IMR-90 (cell line): Measurements from ENCODE around the gene CBR4. TPM values are rescaled to one million over a fixed set of nuclear protein-coding genes. Genes with fewer than 3 reads are reported as not detected.

ENCODE experiments used
- ATAC-seq: fragments of 200-7000 bp; cut with Tn5 transposase; 2 replicates; pipeline ENCODE4 v1.9.1; 2020; ENCODE audit warnings: low read depth, mild to moderate bottlenecking, moderate library complexity
- BruUV-seq: library from RNA; stranded (reverse); fragments of 400-500 nt; replicated peaks from 2 replicates; lab custom pipeline; 2021; lab: Mats Ljungman, UMichigan
- CTCF ChIA-PET: fragments of 300-600 bp; formaldehyde crosslinking; extraction: SDS; loops from one replicate; lab custom pipeline; 2021; ENCODE audit warnings: antibody characterized with exemption; lab: Yijun Ruan, JAX
- POLR2A ChIA-PET: fragments of 300-600 bp; sonication (Branson Sonifier 250); formaldehyde crosslinking; loops from one replicate; lab custom pipeline; 2022; ENCODE audit warnings: antibody characterized with exemption; ENCODE audit not compliant: unreplicated experiment; lab: Charles Lee
- DNase-seq: peaks from one replicate; pipeline ENCODE4 v3.0.0; 2013
- H2AFZ ChIP-seq: replicated peaks from 2 replicates; pipeline ENCODE3; 2013; ENCODE audit warnings: low read length, mild to moderate bottlenecking; ENCODE audit not compliant: poor library complexity
- H2AK5ac ChIP-seq: 2 replicates; pipeline ENCODE4 v1.6.1; 2013; ENCODE audit warnings: low read depth, low read length, inconsistent platforms
- H2AK9ac ChIP-seq: replicated peaks from 2 replicates; pipeline ENCODE3; 2013; ENCODE audit warnings: mild to moderate bottlenecking, low read depth, low read length, moderate library complexity; ENCODE audit not compliant: poor library complexity
- H2BK120ac ChIP-seq: 2 replicates; pipeline ENCODE4 v1.6.1; 2013; ENCODE audit warnings: low read depth, low read length, inconsistent platforms
- H2BK15ac ChIP-seq: 3 replicates; pipeline ENCODE4 v1.6.1; 2013; ENCODE audit warnings: low read depth, low read length, inconsistent platforms
- H2BK20ac ChIP-seq: 2 replicates; pipeline ENCODE4 v1.6.1; 2013; ENCODE audit warnings: low read depth, mild to moderate bottlenecking, inconsistent platforms, low read length, moderate library complexity
- H2BK5ac ChIP-seq: 2 replicates; pipeline ENCODE4 v1.6.1; 2013; ENCODE audit warnings: mild to moderate bottlenecking, low read depth, low read length, inconsistent platforms; ENCODE audit not compliant: poor library complexity, severe bottlenecking
- H3K14ac ChIP-seq: replicated peaks from 2 replicates; pipeline ENCODE4 v1.6.1; 2013; ENCODE audit warnings: low read depth, low read length, inconsistent platforms
- H3K18ac ChIP-seq: 2 replicates; pipeline ENCODE4 v1.6.1; 2013; ENCODE audit warnings: low read depth, low read length, control low read depth
- H3K23ac ChIP-seq: 2 replicates; pipeline ENCODE4 v1.6.1; 2013; ENCODE audit warnings: low read depth, low read length, inconsistent platforms
- H3K27ac ChIP-seq: 2 replicates; pipeline ENCODE4 v1.5.1; 2013; ENCODE audit warnings: mild to moderate bottlenecking, control low read depth, low read length; ENCODE audit not compliant: insufficient read depth
- H3K27me3 ChIP-seq: 2 replicates; pipeline ENCODE4 v1.6.1; 2013; ENCODE audit warnings: low read length; ENCODE audit not compliant: control insufficient read depth, insufficient read depth
- H3K36me3 ChIP-seq: 2 replicates; pipeline ENCODE4 v1.6.1; 2013; ENCODE audit warnings: low read length, mixed read lengths; ENCODE audit not compliant: control insufficient read depth, insufficient read depth
- H3K4ac ChIP-seq: 2 replicates; pipeline ENCODE4 v1.6.1; 2013; ENCODE audit warnings: low read depth, low read length, inconsistent platforms
- H3K4me1 ChIP-seq: 2 replicates; pipeline ENCODE4 v1.6.1; 2013; ENCODE audit warnings: low read length, mixed read lengths; ENCODE audit not compliant: control insufficient read depth, insufficient read depth
- H3K4me2 ChIP-seq: 2 replicates; pipeline ENCODE4 v1.6.1; 2013; ENCODE audit warnings: low read depth, mild to moderate bottlenecking, control low read depth, low read length, moderate library complexity
- H3K4me3 ChIP-seq: 2 replicates; pipeline ENCODE4 v1.5.1; 2013; ENCODE audit warnings: low read depth, mild to moderate bottlenecking, control low read depth, low read length, moderate library complexity; ENCODE audit not compliant: insufficient read depth
- H3K56ac ChIP-seq: 2 replicates; pipeline ENCODE4 v1.6.1; 2013; ENCODE audit warnings: low read length, inconsistent platforms; ENCODE audit not compliant: insufficient read depth; ENCODE audit errors: extremely low read depth
- H3K79me1 ChIP-seq, 2 experiments: 2 replicates each; pipeline ENCODE4 v1.6.1; 2013; ENCODE audit warnings: low read length in 2 of 2, inconsistent platforms in 1 of 2, low read depth in 1 of 2
- H3K9ac ChIP-seq: 2 replicates; pipeline ENCODE4 v1.6.1; 2013; ENCODE audit warnings: low read depth, low read length, control low read depth
- H3K9me1 ChIP-seq: 2 replicates; pipeline ENCODE4 v1.6.1; 2013; ENCODE audit warnings: low read length, inconsistent platforms; ENCODE audit not compliant: insufficient read depth
- H3K9me3 ChIP-seq: 2 replicates; pipeline ENCODE4 v1.6.1; 2013; ENCODE audit warnings: low read length; ENCODE audit not compliant: control insufficient read depth, insufficient read depth
- H4K20me1 ChIP-seq: 2 replicates; pipeline ENCODE4 v1.6.1; 2013; ENCODE audit warnings: low read length, inconsistent platforms; ENCODE audit not compliant: insufficient read depth
- H4K5ac ChIP-seq: 2 replicates; pipeline ENCODE4 v1.6.1; 2013; ENCODE audit warnings: mild to moderate bottlenecking, low read depth, low read length, control low read depth
- H4K8ac ChIP-seq, 2 experiments: 2 replicates each; pipeline ENCODE4 v1.6.1; 2013; ENCODE audit warnings: low read depth in 2 of 2, low read length in 2 of 2, control low read depth in 1 of 2, inconsistent platforms in 1 of 2
- H4K91ac ChIP-seq: 2 replicates; pipeline ENCODE4 v1.6.1; 2013; ENCODE audit warnings: low read depth, low read length, inconsistent platforms; ENCODE audit not compliant: insufficient read depth
- BHLHE40 ChIP-seq: fragments of 150-350 bp; IDR thresholded peaks from 2 replicates; pipeline ENCODE4 v1.6.1; 2016; ENCODE audit warnings: mild to moderate bottlenecking, low read depth, low read length
- CEBPB ChIP-seq: IDR thresholded peaks from 2 replicates; pipeline ENCODE4 v1.6.1; 2012; ENCODE audit warnings: low read depth, low read length, improper control_type of control experiment
- CHD1 ChIP-seq: IDR thresholded peaks from 2 replicates; pipeline ENCODE4 v1.6.1; 2012; ENCODE audit warnings: low read depth, low read length, improper control_type of control experiment
- CTCF ChIP-seq: conservative IDR thresholded peaks from 2 replicates; pipeline ENCODE4 v1.5.1; 2012; ENCODE audit warnings: mild to moderate bottlenecking, low read depth, low read length, improper control_type of control experiment
- ELK1 ChIP-seq: fragments of 150-350 bp; IDR thresholded peaks from 2 replicates; pipeline ENCODE4 v1.6.1; 2016; ENCODE audit warnings: low read depth, mild to moderate bottlenecking, low read length, moderate library complexity, borderline replicate concordance
- FOS ChIP-seq: fragments of 150-350 bp; IDR thresholded peaks from 2 replicates; pipeline ENCODE4 v1.6.1; 2016; ENCODE audit warnings: low read depth, low read length
- MAFK ChIP-seq: IDR thresholded peaks from 2 replicates; pipeline ENCODE4 v1.6.1; 2012; ENCODE audit warnings: low read depth, low read length, improper control_type of control experiment
- MAZ ChIP-seq: IDR thresholded peaks from 2 replicates; pipeline ENCODE4 v1.6.1; 2012; ENCODE audit warnings: low read depth, mild to moderate bottlenecking, low read length, improper control_type of control experiment, moderate library complexity, borderline replicate concordance
- MXI1 ChIP-seq: IDR thresholded peaks from 2 replicates; pipeline ENCODE4 v1.6.1; 2012; ENCODE audit warnings: low read depth, mild to moderate bottlenecking, low read length, moderate library complexity, borderline replicate concordance
- NFE2L2 ChIP-seq: fragments of 150-350 bp; IDR thresholded peaks from 2 replicates; pipeline ENCODE4 v1.6.1; 2016; ENCODE audit warnings: low read depth, mild to moderate bottlenecking, low read length
- POLR2A ChIP-seq: IDR thresholded peaks from 2 replicates; pipeline ENCODE4 v1.6.1; 2012; ENCODE audit warnings: mild to moderate bottlenecking, low read depth, low read length
- RAD21 ChIP-seq: IDR thresholded peaks from 2 replicates; pipeline ENCODE4 v1.6.1; 2012; ENCODE audit warnings: low read length, improper control_type of control experiment
- RCOR1 ChIP-seq: IDR thresholded peaks from 2 replicates; pipeline ENCODE4 v1.6.1; 2012; ENCODE audit warnings: mild to moderate bottlenecking, low read length, improper control_type of control experiment; ENCODE audit not compliant: insufficient replicate concordance
- RFX5 ChIP-seq: IDR thresholded peaks from 2 replicates; pipeline ENCODE4 v1.8.0; 2012; ENCODE audit warnings: low read depth, mild to moderate bottlenecking, low read length, moderate library complexity
- SMC3 ChIP-seq: fragments of 150-350 bp; IDR thresholded peaks from 2 replicates; pipeline ENCODE4 v1.6.1; 2016; ENCODE audit warnings: low read depth, mild to moderate bottlenecking, antibody characterized with exemption, low read length, moderate library complexity
- USF2 ChIP-seq: fragments of 150-350 bp; IDR thresholded peaks from 2 replicates; pipeline ENCODE4 v1.6.1; 2017; ENCODE audit warnings: mild to moderate bottlenecking, antibody characterized with exemption, low read length, low read depth
- WGBS, 2 experiments: methylation state at CpG; one replicate each; pipeline versions ENCODE4 v1.1.5 to v1.1.7; 2013; ENCODE audit warnings: missing lambda C conversion rate in 2 of 2; ENCODE audit not compliant: insufficient read length in 1 of 2; ENCODE audit errors: extremely low coverage in 2 of 2; 5-methylcytosine and 5-hydroxymethylcytosine counted together
- dilution Hi-C: fragments of 300-500 bp; cut with HindIII; formaldehyde crosslinking; loops from one replicate; pipeline ENCODE4 v1.14.3; 2018; ENCODE audit warnings: low sequenced_read_pairs; ENCODE audit not compliant: unreplicated experiment
- in situ Hi-C: fragments of 300-500 bp; cut with MboI; formaldehyde crosslinking; loops from 3 replicates; pipeline ENCODE4 v1.14.3; 2019; ENCODE audit warnings: low sequenced_read_pairs, inconsistent platforms, mixed read lengths
- intact Hi-C: fragments of 100-400 bp; cut with micrococcal nuclease; formaldehyde crosslinking; loops from 2 replicates; pipeline ENCODE4 v1.10.0; 2022
- polyA plus RNA-seq, 3 experiments: library from polyadenylated mRNA; depleted of rRNA; stranded (reverse); fragments of >200 nt; gene quantifications; 2 replicates each; pipeline ENCODE4 v1.2.3, GENCODE V29; 2012; ENCODE audit warnings: low replicate concordance in 1 of 3
- total RNA-seq: library from RNA; depleted of rRNA; stranded (reverse); fragments of >200 nt; gene quantifications from 2 replicates; pipeline ENCODE4 v1.2.3, GENCODE V29; 2012

The CBR4 gene
- total and polyA plus RNA-seq, 2 of the 4 experiments (the other 2 are of a cell fraction) = 2.7 to 4.5 TPM

GRCh38 chr4:169029947-169030346 lies 19.9 kb upstream of the CBR4 start:
- ATAC-seq (no peak), DNase-seq (no peak)
- no peak overlapping the region for H3K14ac ChIP-seq
- no peak overlapping the region for H2AK9ac ChIP-seq
- no peaks in the 10 kb centered on the region for H3K27me3 ChIP-seq
- intact Hi-C loops = loop anchor here (5.0 to 10.0 kb wide), 2 partner anchors 82 to 535 kb away; no protein-coding TSS in a partner anchor
- ChIA-PET CTCF (no interaction called here), POLR2A (no interaction called here)
- H4K91ac ChIP-seq = no peak overlapping the region
- no peak overlapping the region for H3K4ac ChIP-seq
- H3K79me1 ChIP-seq = no peaks in the 10 kb centered on the region
- no peak overlapping the region for H2AK5ac ChIP-seq
- H3K4me3 ChIP-seq = no peak overlapping the region
- H4K5ac ChIP-seq = no peak overlapping the region
- peaks cover 3% of the 10 kb centered on the region; the same call in 1 of the 2 replicates for H3K4me1 ChIP-seq
- no peak overlapping the region for H2BK15ac ChIP-seq
- TF ChIP-seq POLR2A (no peak), RCOR1 (no peak), BHLHE40 (no peak), FOS (no peak), RFX5 (no peak), MAFK (no peak), ELK1 (no peak), NFE2L2 (no peak), USF2 (no peak), SMC3 (no peak), MXI1 (no peak), CTCF (no peak), CEBPB (no peak), MAZ (no peak), CHD1 (no peak), RAD21 (no peak)
- no peak overlapping the region for H3K4me2 ChIP-seq
- BruUV-seq = no TSS peak
- H3K9ac ChIP-seq = no peak overlapping the region
- H2BK5ac ChIP-seq = no peak overlapping the region
- no peaks in the 10 kb centered on the region for H3K9me1 ChIP-seq
- H2AFZ ChIP-seq = no peak overlapping the region
- in situ Hi-C loops = no loop called here
- no peak overlapping the region for H2BK20ac ChIP-seq
- no peaks in the 10 kb centered on the region for H3K36me3 ChIP-seq
- no peak overlapping the region for H3K27ac ChIP-seq
- no peak overlapping the region for H4K8ac ChIP-seq
- H2BK120ac ChIP-seq = no peak overlapping the region
- no peak overlapping the region for H3K56ac ChIP-seq
- no peaks in the 10 kb centered on the region for H4K20me1 ChIP-seq
- no CpG with 5 or more reads among the region's 4 CpGs for WGBS, 2 experiments
- H3K18ac ChIP-seq = no peak overlapping the region
- dilution Hi-C loops = no loop called here
- no peak overlapping the region for H3K23ac ChIP-seq
- H3K9me3 ChIP-seq = no peaks in the 10 kb centered on the region
